ENCODE results near the gene UXT.

Gene UXT

GRCh38 chrX:47649781-47650163 lies 9.2 kb downstream of the UXT start:
- Histone ChIP-seq H4K20me1 (peaks cover 44% of the 10 kb centered on the region), H3K4me2 (peak overlapping the region; percentile 85), H3K36me3 (peaks cover 23% of the 10 kb centered on the region), H3K27me3 (peaks cover 56% of the 10 kb centered on the region), H3K4me1 (peaks cover 27% of the 10 kb centered on the region), H3K4me3 (peak overlapping the region; percentile 77), H3K9me3 (no peaks in the 10 kb centered on the region), H3K9ac (peak overlapping the region; percentile 78; the same call in 1 of the 2 replicates), H3K27ac (no peak overlapping the region)
- no peak for TF ChIP-seq Cebpa-rat (IDR thresholded peaks at IDR 0.05)

GRCh38 chrX:47649271-47649670 lies 9.7 kb downstream of the UXT start:
- H3K27ac ChIP-seq, result no peak overlapping the region
- peaks cover 48% of the 10 kb centered on the region for H4K20me1 ChIP-seq
- H3K9ac ChIP-seq, result peak overlapping the region; percentile 63
- peak overlapping the region; percentile 77 for H3K4me3 ChIP-seq
- H3K27me3 ChIP-seq, result peaks cover 56% of the 10 kb centered on the region
- peak overlapping the region; percentile 85 for H3K4me2 ChIP-seq
- peaks cover 31% of the 10 kb centered on the region for H3K4me1 ChIP-seq
- no peak for TF ChIP-seq Cebpa-rat (IDR thresholded peaks at IDR 0.05)
- no peaks in the 10 kb centered on the region for H3K9me3 ChIP-seq
- H3K36me3 ChIP-seq, result peaks cover 20% of the 10 kb centered on the region

- H3K36me3 ChIP-seq, result peaks cover 13% of the 10 kb centered on the region
These were observed 10.6 kb downstream of the UXT start for GRCh38 chrX:47648376-47648775.

GRCh38 chrX:47646636-47647035 lies 12.3 kb downstream of the UXT start:
- no peak for TF ChIP-seq Cebpa-rat (IDR thresholded peaks at IDR 0.05)
- H3K9me3 ChIP-seq, result no peaks in the 10 kb centered on the region
- H3K4me2 ChIP-seq, result no peak overlapping the region
- H4K20me1 ChIP-seq, result peaks cover 60% of the 10 kb centered on the region
- H3K4me1 ChIP-seq, result peaks cover 33% of the 10 kb centered on the region
- H3K27ac ChIP-seq, result no peak overlapping the region
- H3K36me3 ChIP-seq, result peaks cover 17% of the 10 kb centered on the region
- H3K9ac ChIP-seq, result no peak overlapping the region
- H3K4me3 ChIP-seq, result no peak overlapping the region
- H3K27me3 ChIP-seq, result peaks cover 47% of the 10 kb centered on the region

More at GRCh38 chrX:47648376-47648775, 10.6 kb downstream of the UXT start:
- Histone ChIP-seq H3K4me3 (peak overlapping the region; percentile 77; the same call in 1 of the 2 replicates), H4K20me1 (peaks cover 57% of the 10 kb centered on the region), H3K9me3 (no peaks in the 10 kb centered on the region), H3K4me2 (peak overlapping the region; percentile 85), H3K9ac (no peak overlapping the region), H3K27me3 (peaks cover 54% of the 10 kb centered on the region), H3K4me1 (peaks cover 33% of the 10 kb centered on the region), H3K27ac (no peak overlapping the region)
- TF ChIP-seq Cebpa-rat (IDR thresholded peaks at IDR 0.05), result no peak

GRCh38 chrX:47645530-47645929 lies 13.4 kb downstream of the UXT start:
- H3K4me1 ChIP-seq, result peaks cover 27% of the 10 kb centered on the region
- TF ChIP-seq Cebpa-rat (IDR thresholded peaks at IDR 0.05), result no peak
- H3K4me2 ChIP-seq, result no peak overlapping the region
- peaks cover 28% of the 10 kb centered on the region for H3K36me3 ChIP-seq
- H3K9ac ChIP-seq, result no peak overlapping the region
- no peak overlapping the region for H3K4me3 ChIP-seq
- no peak overlapping the region for H3K27ac ChIP-seq
- H3K27me3 ChIP-seq, result peaks cover 47% of the 10 kb centered on the region
- peaks cover 66% of the 10 kb centered on the region for H4K20me1 ChIP-seq
- H3K9me3 ChIP-seq, result peaks cover 3% of the 10 kb centered on the region

- Histone ChIP-seq H3K36me3 (peaks cover 37% of the 10 kb centered on the region), H3K27ac (no peak overlapping the region), H3K9me3 (peaks cover 12% of the 10 kb centered on the region), H3K27me3 (peaks cover 47% of the 10 kb centered on the region), H3K4me1 (peaks cover 27% of the 10 kb centered on the region), H3K4me3 (no peak overlapping the region), H4K20me1 (peaks cover 66% of the 10 kb centered on the region), H3K9ac (no peak overlapping the region), H3K4me2 (no peak overlapping the region)
- TF ChIP-seq Cebpa-rat (IDR thresholded peaks at IDR 0.05), result no peak
These were observed 14.4 kb downstream of the UXT start for GRCh38 chrX:47644557-47645091.

GRCh38 chrX:47643926-47644325 lies 15.1 kb downstream of the UXT start:
- Histone ChIP-seq H4K20me1 (peaks cover 60% of the 10 kb centered on the region), H3K9ac (no peak overlapping the region), H3K9me3 (peaks cover 19% of the 10 kb centered on the region), H3K4me3 (no peak overlapping the region), H3K27ac (no peak overlapping the region), H3K4me1 (peaks cover 22% of the 10 kb centered on the region), H3K27me3 (peaks cover 49% of the 10 kb centered on the region), H3K4me2 (no peak overlapping the region), H3K36me3 (peaks cover 42% of the 10 kb centered on the region)
- no peak for TF ChIP-seq Cebpa-rat (IDR thresholded peaks at IDR 0.05)

GRCh38 chrX:47638816-47639215 lies 20.2 kb downstream of the UXT start:
- Histone ChIP-seq H3K4me2 (no peak overlapping the region), H3K36me3 (peaks cover 68% of the 10 kb centered on the region), H3K4me1 (peaks cover 6% of the 10 kb centered on the region; the same call in 1 of the 2 replicates), H3K9me3 (peaks cover 25% of the 10 kb centered on the region), H3K9ac (no peak overlapping the region), H3K27ac (no peak overlapping the region), H3K4me3 (no peak overlapping the region), H4K20me1 (peaks cover 13% of the 10 kb centered on the region), H3K27me3 (peaks cover 53% of the 10 kb centered on the region)
- TF ChIP-seq Cebpa-rat (IDR thresholded peaks at IDR 0.05), result no peak

GRCh38 chrX:47637546-47638195 lies 21.3 kb downstream of the UXT start:
- Histone ChIP-seq H3K9me3 (peaks cover 25% of the 10 kb centered on the region), H4K20me1 (peaks cover 9% of the 10 kb centered on the region; the same call in 1 of the 2 replicates), H3K27ac (peak overlapping the region; percentile 49; the same call in 1 of the 2 replicates), H3K4me2 (peak overlapping the region; percentile 56), H3K27me3 (peaks cover 60% of the 10 kb centered on the region), H3K4me3 (peak overlapping the region; percentile 64), H3K4me1 (peaks cover 6% of the 10 kb centered on the region; the same call in 1 of the 2 replicates), H3K36me3 (peaks cover 62% of the 10 kb centered on the region), H3K9ac (0 out of 2 replicates have a peak overlapping the region, but pooled peaks have one; percentile 61)
- TF ChIP-seq Cebpa-rat (IDR thresholded peaks at IDR 0.05), result no peak

GRCh38 chrX:47634871-47635575 lies 24.0 kb downstream of the UXT start:
- H3K27me3 ChIP-seq, result peaks cover 66% of the 10 kb centered on the region
- peaks cover 17% of the 10 kb centered on the region for H3K9me3 ChIP-seq
- H3K27ac ChIP-seq, result no peak overlapping the region
- H3K36me3 ChIP-seq, result peaks cover 35% of the 10 kb centered on the region
- H3K4me1 ChIP-seq, result peaks cover 12% of the 10 kb centered on the region
- H4K20me1 ChIP-seq, result no peaks in the 10 kb centered on the region
- TF ChIP-seq Cebpa-rat (IDR thresholded peaks at IDR 0.05), result no peak
- H3K4me3 ChIP-seq, result no peak overlapping the region
- H3K9ac ChIP-seq, result no peak overlapping the region
- H3K4me2 ChIP-seq, result no peak overlapping the region

All from BLaER1 (cell line).